Breast epithelium (tissue), 4 donors: Measurements from ENCODE around the gene PIGW. TPM values are rescaled to one million over a fixed set of nuclear protein-coding genes. Genes with fewer than 3 reads are reported as not detected.

Experiments used
- DNase-seq, 2 donors: peaks; one replicate each; pipeline ENCODE4 v3.0.0-alpha.2; 2019; ENCODE audit warnings: low spot score in 2 of 2
- H3K27ac ChIP-seq, 2 donors: fragments of 200-600 bp; sonication (generic) in 1 of 2; one replicate each; pipeline ENCODE4 v1.5.1; 2016 to 2019; ENCODE audit warnings: mild to moderate bottlenecking in 1 of 2
- H3K27me3 ChIP-seq, 2 donors: fragments of 200-600 bp; sonication (generic) in 1 of 2; one replicate each; pipeline versions ENCODE4 v1.5.1 to v1.6.0; 2017 to 2019; ENCODE audit warnings: control low read depth in 1 of 2, mild to moderate bottlenecking in 1 of 2
- H3K36me3 ChIP-seq: fragments of 200-600 bp; one replicate; pipeline ENCODE4 v1.5.1; 2019
- H3K4me1 ChIP-seq, 2 donors: fragments of 200-600 bp; sonication (generic); one replicate each; pipeline ENCODE4 v1.5.1; 2016 to 2019; ENCODE audit warnings: control low read depth in 1 of 2
- H3K4me3 ChIP-seq, 3 donors: fragments of 200-600 bp; sonication (generic); 1 replicate in 2 of 3; 2 replicates in 1 of 3; pipeline ENCODE4 v1.5.1; 2016 to 2019; ENCODE audit warnings: mild to moderate bottlenecking in 3 of 3, moderate library complexity in 2 of 3
- H3K9me3 ChIP-seq, 2 donors: fragments of 200-600 bp; sonication (generic) in 1 of 2; one replicate each; pipeline ENCODE4 v1.5.1; 2016 to 2019; ENCODE audit warnings: control low read depth in 1 of 2
- CTCF ChIP-seq, 3 donors: fragments of 450-650 bp; IDR thresholded peaks; one replicate each; pipeline ENCODE4 v1.5.1; 2016 to 2017; ENCODE audit warnings: antibody characterized with exemption in 3 of 3, mild to moderate bottlenecking in 3 of 3, moderate library complexity in 3 of 3
- POLR2A ChIP-seq: fragments of 450-650 bp; IDR thresholded peaks from one replicate; pipeline ENCODE4 v1.6.1; 2016; ENCODE audit warnings: antibody characterized with exemption, mild to moderate bottlenecking, moderate library complexity
- POLR2AphosphoS5 ChIP-seq, 3 donors: sonication (generic); formaldehyde crosslinking; IDR thresholded peaks; one replicate each; pipeline ENCODE4 v1.6.1; 2017; ENCODE audit warnings: antibody characterized with exemption in 3 of 3
- intact Hi-C: fragments of 100-400 bp; cut with DNase I; formaldehyde crosslinking; loops from one replicate; pipeline ENCODE4 v1.15.1; 2023; ENCODE audit warnings: low total_unique reads
- total RNA-seq, 3 donors: library from RNA; depleted of rRNA; stranded (reverse); fragments of >200 nt; gene quantifications; one replicate each; pipeline ENCODE4 v1.1.0, GENCODE V29; 2016

PIGW gene
- total RNA-seq, 3 donors from 2014 or later = 4.0 to 6.2 (median 5.1) TPM

- Histone ChIP-seq H3K9me3 (no peaks in the 10 kb centered on the region), H3K36me3 (no peaks in the 10 kb centered on the region), H3K27me3 (no peaks in the 10 kb centered on the region), H3K27ac (no peak overlapping the region), H3K4me1 (peaks cover 3 to 15% of the 10 kb centered on the region in 2 donors), H3K4me3 (no peak overlapping the region)
- no peak for TF ChIP-seq CTCF (IDR thresholded peaks at IDR 0.05)
- TF ChIP-seq POLR2A = no peak
- no peak for TF ChIP-seq POLR2AphosphoS5 (IDR thresholded peaks at IDR 0.05)
- no peak for DNase-seq
- intact Hi-C loops = no loop called here
These were observed 5.9 kb downstream of the PIGW start for GRCh38 chr17:36540696-36541095.

GRCh38 chr17:36542755-36543154 is 8.0 kb downstream of the PIGW start:
- intact Hi-C loops = no loop called here
- no peaks in the 10 kb centered on the region for H3K36me3 ChIP-seq
- no peak overlapping the region for H3K27ac ChIP-seq
- no peaks in the 10 kb centered on the region for H3K9me3 ChIP-seq
- no peaks in the 10 kb centered on the region for H3K27me3 ChIP-seq
- H3K4me1 ChIP-seq = peaks cover 3 to 26% of the 10 kb centered on the region in 2 donors
- no peak for DNase-seq
- no peak overlapping the region for H3K4me3 ChIP-seq
- TF ChIP-seq POLR2A (no peak), POLR2AphosphoS5 (IDR thresholded peaks at IDR 0.05) (no peak), CTCF (IDR thresholded peaks at IDR 0.05) (no peak)

- intact Hi-C loops = no loop called here
- DNase-seq = no peak
- peak overlapping the region; percentile 100 for H3K27ac ChIP-seq
- H3K9me3 ChIP-seq = no peaks in the 10 kb centered on the region
- peak overlapping the region; percentile 92 to 99 (median 95) for H3K4me3 ChIP-seq
- TF ChIP-seq POLR2A (no peak), POLR2AphosphoS5 (IDR thresholded peaks at IDR 0.05) (no peak), CTCF (IDR thresholded peaks at IDR 0.05) (no peak)
- H3K27me3 ChIP-seq = no peaks in the 10 kb centered on the region
- peaks cover 3 to 30% of the 10 kb centered on the region in 2 donors for H3K4me1 ChIP-seq
- H3K36me3 ChIP-seq = no peaks in the 10 kb centered on the region
These were observed 9.2 kb downstream of the PIGW start for GRCh38 chr17:36544044-36544306.

GRCh38 chr17:36544307-36545076 is 9.7 kb downstream of the PIGW start, which contains the start of gene GGNBP2:
TSS of gene GGNBP2 (plus strand) at chr17:36544919. CDS start at chr17:36545725, 806 bp downstream.
- DNase-seq = peak; percentile 81 to 93
- peaks cover 3 to 30% of the 10 kb centered on the region in 2 donors for H3K4me1 ChIP-seq

More at GRCh38 chr17:36544307-36545076, 9.7 kb downstream of the PIGW start, which contains the start of gene GGNBP2:
- no peaks in the 10 kb centered on the region for H3K27me3 ChIP-seq
- peak within 1 kb of the TSS; percentile 100 for H3K27ac ChIP-seq
- H3K4me3 ChIP-seq = peak within 1 kb of the TSS; percentile 92 to 99 (median 95)
- H3K36me3 ChIP-seq = no peaks in the 10 kb centered on the region
- intact Hi-C loops = no loop called here
- TF ChIP-seq POLR2A (peak; percentile 78), POLR2AphosphoS5 (IDR thresholded peaks at IDR 0.05) (peak; percentile 92 to 94 (median 93)), CTCF (IDR thresholded peaks at IDR 0.05) (no peak)
- H3K9me3 ChIP-seq = no peaks in the 10 kb centered on the region
